Fibroblast of skin of right quadriceps (primary cell): ENCODE results near the gene CHST11.
A peak's percentile ranks its signal among the peaks of the same experiment; 100 is the strongest.

ENCODE experiments used
- DNase-seq: peaks from one replicate; pipeline ENCODE4 v3.0.0-alpha.2; 2013

The CHST11 gene

DNA sequence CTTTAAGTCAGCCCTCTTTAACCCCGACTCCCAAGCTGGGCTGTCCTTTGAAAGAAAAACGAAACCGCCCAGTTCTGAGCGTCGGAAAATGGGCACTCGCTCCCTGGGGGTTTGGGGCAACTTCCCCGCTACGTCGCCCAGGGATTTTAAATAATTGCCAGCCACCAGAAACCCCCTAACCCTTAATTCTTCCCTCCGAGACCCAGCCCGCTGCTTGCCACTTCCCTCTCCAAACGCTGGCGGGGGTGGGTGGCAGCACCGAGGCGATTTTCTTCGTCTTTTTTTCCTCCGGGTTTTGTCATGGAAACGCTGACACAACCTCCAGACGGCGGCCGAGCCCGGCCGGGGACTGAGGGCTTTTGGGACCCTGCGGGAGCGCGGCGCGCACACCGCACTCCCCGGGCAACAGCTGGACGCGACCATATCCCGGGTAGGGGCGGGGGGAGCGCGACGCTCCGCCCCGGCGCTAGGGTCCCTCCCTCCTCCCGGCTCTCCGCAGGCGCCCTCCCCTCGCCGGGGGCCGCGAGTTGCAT is at the start of gene CHST11:
TSS of gene CHST11 (plus strand) at position 532 of the 533 bp plus-strand sequence.
- DNase-seq, result peak; percentile 82

DNA sequence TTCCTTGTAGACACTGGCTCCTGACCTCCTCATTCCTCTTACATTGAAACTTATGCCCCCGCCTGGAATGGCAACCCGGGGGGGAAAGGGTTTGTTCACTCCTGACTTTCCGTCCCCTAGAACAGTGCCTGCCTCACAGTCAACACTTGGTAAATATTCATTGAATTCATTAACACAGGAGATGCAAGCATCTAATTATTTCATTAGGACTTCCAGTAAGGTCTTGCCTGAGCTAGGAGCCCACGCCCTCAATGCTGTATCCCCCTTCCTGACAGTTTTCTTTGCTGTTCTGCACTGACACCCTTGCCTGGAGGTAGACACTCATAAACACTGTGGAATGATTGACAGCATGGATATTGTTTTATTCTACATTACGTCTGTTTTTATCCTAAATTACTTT is 49.3 kb upstream of the CHST11 start:
- DNase-seq, result no peak

DNA sequence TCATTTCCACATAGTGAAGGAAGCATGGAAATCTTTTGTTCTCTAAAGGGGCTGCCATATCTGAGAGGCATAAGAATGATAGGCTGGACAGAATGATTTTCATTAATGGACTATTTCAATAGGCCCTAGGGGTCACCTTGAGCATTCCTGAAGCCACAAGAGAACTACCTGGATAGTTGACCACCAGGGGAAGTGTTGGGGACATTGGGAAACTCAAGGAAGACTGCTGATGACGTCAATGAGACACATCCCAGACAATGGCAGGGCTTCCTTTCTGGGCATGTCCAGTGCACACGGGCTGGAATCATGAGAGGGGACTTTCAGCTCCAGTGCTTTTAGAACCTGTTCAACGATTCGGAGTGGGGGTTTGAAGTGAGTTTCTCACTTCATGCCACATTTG is 48.8 kb upstream of the CHST11 start:
- DNase-seq, result no peak

DNA sequence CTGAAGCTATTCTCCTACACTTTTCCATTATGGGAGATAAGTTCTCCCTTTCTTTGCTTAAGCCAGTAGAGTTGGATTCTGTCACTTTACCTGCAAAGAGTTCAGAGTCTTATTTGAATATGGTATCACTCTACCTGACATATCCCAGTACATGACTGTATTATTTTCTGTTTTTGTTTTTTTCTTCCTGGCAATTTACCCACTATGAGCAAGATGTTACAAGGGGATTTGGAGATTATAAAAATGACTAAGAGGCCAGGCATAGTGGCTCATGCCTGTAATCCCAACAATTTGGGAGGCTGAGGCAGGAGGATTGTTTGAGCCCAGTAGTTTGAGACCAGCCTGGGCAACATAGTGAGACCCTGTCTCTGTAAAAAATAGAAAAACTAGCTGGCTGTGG is 46.4 kb upstream of the CHST11 start:
- no peak for DNase-seq

DNA sequence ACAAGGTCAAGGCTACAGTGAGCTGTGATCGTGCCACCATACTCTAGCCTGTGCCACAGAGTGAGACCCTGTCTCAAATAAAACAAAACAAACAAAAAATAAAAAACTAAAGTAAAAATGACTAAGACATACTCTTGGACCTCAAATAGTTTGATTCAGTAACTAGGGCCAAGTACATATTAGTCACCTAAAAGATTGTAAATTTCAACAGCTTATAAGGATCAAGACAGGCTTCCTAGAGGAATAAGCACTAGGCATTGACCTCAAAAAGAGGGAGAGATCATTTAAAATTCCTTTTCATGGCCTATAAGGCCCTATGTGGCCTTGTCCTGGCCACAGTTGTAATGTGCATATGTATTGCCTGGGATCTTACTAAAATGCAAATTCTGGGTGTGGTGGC is 46.0 kb upstream of the CHST11 start:
- peak; percentile 6 for DNase-seq

DNA sequence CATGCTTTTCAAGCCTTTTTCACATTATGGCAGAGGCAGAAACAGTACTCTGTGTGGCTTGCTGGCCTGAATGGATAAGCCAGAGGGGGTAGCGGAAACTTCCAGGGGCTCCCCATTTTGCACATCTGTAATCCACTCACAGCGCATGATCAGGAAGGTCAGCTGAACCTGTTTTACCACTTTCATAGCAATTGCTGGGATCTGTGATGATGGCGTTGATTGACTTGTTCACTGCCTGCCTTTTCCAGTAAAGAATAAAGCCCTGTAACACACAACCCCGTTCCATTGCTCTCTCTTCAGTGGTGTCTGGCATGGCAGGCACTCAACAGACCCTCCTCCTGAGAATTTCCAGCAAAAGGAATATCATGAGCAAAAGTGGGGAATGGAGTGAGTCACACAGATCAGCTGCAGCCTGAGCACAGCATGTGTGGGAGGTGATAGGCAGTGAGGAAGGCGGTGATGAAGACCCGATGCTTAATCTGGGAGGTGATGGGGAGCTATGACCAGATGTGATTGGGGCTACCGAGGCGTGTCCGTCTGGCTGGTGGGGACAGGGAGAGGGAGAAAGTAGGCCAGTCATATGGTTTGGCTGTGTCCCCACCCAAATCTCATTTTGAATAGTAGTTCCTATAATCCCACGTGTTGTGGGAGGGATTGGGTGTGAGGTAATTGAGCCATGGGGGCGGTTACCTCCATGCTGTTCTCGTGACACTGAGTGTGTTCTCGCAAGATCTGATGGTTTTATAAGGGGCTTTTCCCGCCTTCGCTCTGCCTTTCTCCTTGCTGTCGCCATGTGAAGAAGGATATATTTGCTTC is 44.7 kb upstream of the CHST11 start:
- DNase-seq, result peak; percentile 3

DNA sequence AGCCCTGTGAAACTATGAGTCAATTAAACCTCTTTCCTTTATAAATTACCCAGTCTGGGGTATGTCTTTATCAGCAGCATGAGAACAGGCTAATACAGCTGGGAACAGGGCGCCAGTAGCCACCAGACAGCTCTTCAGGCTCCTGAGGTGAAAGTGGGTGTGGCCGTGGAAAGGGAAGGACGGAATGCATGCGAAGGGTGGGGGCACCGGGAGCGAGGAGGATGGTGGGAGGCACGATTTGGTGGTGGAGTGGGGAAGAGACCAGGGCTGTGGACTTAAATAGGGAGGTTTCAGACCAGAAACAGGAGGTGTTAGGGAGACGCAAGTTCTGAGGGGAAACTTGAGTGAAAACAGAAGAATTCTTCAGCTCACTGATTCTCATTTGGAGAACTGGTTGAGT is 44.1 kb upstream of the CHST11 start:
- no peak for DNase-seq

DNA sequence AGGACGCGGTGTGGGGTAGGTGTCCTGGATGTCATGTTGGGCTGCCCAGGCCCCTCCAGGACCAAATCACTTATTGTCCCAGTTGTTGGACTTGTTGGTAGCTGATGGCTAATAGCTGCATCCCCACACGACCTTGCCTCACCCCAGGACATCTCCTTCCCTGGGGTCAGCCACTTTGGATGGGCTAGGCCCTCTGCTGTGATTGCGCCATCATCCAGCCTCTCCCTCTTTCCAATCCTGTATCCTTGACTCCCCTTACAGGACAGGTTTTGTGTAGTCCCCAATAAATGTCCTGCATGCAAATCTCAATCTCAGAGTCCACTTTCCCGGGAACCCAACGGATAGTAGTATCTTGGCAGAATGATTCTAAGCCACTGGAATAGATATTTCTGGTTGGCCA is 43.4 kb upstream of the CHST11 start:
- DNase-seq, result no peak

DNA sequence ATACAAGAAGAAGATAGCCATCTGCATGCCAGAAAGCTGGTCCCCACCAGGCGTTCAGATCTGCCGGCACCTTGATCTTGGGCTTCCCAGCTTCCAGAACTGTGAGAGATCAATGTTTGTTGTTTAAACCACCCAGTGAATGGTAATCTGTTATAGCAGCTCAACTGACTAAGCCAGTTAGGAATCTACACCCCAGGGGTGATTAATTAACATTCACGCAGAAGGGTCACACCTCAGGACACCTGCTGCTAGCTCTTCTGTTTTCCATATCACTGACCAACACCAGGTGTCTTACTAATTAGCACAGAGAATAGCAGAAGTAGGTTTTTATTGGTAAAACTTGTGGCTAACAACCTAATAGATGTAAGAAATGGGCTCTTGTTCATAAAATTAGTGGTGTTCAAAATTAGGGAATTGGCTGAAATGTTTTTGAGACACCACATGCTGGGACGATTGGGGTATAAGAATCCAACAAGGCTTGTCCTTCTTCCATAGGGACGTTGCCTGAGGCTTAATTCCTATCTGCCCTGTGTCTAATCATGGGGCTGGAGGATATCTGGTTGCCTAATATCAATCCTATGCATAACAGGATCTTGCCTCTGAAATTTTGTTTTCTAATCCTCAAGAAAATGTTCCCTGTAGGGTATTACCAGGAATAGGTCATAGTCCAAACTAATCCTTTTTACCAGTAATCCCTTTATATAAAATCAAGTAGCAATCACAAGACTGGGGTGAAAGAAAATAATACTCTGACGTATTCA is 42.0 kb upstream of the CHST11 start:
- DNase-seq, result no peak

DNA sequence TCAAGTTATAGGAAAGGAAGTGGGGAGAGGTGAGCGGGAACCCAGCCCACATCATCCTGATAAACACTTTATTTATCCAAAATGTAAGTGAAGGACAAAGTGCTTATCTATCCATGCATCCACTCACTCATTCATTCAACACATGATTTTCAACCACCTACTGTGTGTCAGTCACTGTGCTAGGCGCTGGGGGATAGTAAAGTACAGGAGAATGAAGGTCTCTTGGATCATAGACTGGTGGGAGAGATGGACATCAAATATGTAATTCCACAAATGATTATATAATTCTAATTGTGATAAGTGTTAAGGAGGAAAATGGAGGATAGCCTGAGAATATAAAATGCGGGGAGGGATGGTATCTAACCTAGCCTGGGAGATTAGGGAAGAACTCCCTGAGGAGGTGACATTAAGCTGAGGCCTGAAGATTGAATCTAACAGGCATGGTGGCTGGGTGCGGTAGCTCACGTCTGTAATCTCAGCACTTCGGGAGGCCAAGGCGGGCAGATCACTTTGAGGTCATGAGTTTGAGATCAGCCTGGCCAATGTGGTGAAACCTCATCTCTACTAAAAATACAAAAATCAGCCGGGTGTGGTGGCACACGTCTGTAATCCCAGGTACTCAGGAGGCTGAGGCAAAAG is 41.3 kb upstream of the CHST11 start:
- no peak for DNase-seq

DNA sequence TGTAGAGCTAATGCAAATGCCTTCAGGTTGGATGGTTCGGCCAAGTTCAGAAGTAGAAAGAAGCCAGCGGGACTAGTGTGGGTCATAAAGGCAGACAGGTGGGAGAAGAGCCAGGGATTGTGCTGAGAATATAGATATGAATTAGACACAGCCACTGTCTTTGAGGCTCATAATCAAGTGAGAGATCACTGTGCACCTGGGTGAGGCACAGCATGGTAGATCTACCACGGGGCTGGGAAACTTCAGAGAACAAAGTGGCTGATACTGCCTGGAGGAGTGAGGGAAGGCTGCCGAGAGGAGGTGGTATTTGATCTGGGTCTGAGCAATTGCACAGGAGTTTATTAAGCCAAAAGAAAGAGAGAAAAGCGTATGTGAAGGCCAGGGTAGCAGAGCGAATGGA is 40.6 kb upstream of the CHST11 start:
- no peak for DNase-seq

DNA sequence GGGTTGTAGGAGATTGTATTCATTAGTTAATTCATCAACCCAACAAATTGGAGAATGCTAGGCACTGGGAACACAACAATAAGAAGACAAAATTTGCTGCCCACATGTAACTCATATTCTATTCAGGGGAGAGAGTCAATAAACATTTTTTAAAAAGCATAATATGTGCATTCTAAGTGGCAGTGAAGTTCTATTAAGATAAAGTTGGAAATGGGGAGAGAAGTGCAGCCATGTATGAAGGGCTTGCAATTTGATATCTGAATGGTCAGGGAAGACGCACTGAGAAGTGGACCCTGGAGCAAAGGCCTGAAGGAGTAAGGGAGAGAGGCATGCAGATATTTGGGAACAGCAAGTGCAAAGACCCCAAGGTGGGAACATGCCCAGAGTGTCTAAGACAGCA is 40.2 kb upstream of the CHST11 start:
- no peak for DNase-seq

DNA sequence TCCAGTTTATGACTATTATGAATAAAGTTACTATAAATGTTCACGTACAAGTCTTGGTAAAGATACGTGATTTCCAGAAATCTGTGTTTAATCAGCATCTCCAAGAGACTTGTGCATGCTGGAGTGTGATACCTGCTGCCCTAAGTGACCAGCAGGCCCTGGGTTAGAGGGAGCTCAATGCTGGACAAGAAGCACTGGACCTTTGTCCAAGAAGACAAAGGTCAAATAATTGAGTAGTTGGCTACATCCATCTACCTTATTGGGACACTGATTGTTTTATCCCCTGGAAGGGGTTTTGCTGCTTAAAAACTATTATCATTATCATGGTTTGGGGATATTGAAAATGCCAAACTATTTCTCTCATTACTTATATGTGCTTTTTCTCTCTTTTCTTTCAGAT is 37.0 kb upstream of the CHST11 start:
- DNase-seq, result no peak

DNA sequence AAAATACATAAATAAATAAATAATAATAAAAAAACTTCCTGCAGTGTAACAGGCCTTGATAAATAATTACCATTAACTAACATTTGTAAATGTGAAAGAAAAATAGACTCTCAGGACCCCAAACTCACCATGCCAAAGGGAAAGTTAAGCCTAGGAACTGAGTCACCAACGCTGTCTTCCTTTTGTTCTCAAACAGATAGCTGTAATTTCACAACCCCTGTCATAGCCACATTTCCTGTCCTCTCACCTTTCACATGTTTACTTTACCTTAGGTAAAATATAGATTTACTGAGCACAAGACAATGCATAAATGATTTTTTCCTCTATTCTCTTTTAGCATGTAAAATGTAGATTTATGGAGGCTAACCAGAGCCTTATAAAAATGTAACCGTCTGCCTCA is 35.9 kb upstream of the CHST11 start:
- DNase-seq, result no peak

DNA sequence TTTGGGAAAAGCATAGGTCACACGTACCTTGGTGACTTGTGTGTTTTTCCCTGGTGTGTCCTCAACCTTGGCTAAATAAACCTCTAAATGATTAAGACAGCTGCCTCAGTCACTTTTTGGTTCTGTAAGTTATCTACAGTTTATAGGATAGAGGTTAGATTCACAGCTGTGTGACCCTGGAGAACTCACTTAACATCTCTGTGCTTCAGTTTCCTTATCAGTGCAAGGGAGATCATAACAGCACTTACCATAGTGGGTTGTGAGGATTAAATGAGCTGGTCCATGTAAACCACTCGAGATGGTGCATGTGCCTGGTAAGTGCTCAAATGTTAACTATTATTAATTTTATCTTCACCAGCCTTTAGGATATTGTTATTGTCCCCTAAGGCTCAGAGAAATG is 35.4 kb upstream of the CHST11 start:
- no peak for DNase-seq

DNA sequence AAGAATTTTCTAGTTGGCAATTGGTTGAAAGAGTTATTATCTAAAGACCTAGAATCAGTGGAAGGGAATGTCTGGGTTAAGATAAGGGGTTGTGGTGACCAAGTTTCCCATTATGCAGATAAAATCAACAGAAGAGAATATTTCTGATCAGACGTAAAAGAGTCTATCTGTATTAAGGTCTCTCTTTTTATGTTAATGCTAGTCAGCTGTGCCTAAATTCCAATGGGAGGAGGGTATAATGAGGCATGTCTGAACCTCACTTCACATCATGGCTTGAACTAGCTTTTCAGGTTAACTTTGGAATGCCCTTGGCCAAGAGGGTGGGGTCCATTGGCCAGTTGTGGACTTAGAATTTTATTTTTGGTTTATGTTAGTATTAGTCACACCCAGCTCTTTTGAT is 34.3 kb upstream of the CHST11 start:
- no peak for DNase-seq

DNA sequence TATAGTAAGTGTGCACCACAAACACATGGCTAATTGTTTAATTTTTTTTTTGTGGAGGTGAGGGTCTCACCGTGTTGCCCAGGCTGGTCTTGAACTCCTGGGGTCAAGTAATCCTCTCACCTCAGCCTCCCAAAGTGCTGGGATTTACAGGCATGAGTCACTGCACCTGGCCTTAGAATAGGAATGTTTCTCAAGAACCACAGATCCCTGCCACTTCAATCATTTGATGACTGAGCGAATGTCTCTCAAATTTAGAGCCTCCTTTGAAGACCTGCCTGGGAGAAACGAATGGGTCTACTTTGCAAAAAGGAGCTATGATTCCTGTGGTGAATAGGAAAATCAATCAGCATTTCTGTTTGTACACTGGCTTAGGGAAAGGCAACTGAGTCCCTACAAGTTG is 33.5 kb upstream of the CHST11 start:
- no peak for DNase-seq

DNA sequence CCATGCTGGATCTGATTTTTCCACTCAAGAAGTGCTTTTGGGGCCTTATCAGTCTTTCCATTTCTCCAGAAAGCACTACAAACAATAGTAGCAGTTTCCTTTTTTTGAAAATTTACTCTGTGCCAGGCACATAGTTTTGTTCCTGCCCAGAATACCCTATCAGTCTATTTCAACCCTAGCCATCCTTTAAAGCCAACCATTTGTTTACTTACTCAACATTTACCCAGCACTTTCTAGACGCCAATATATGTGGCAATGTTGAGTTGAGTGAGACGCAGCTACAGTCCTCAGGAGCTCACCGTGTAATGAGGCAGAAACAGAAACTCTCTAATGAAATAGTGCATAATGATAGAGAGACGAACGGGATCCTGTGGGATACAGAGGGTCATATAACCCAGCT is 32.9 kb upstream of the CHST11 start:
- DNase-seq, result no peak

DNA sequence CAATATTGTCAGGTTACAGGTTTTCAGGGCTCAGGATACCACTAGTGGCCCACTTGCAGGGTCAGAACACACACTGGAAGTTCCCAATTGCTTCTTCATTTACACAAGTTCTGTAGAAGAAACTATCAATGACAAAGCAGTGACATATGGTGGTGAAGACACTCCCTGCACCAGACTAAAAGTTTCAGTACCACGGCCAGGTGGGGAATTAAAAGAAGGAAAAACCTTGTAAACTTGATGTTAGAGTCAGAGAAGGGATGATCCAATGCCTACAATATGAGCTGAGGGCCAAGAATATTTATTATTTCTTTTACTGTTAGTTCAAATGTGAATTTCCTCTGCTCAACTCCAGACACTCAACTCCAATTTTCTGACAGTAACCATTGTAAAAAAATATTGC is 31.8 kb upstream of the CHST11 start:
- no peak for DNase-seq

DNA sequence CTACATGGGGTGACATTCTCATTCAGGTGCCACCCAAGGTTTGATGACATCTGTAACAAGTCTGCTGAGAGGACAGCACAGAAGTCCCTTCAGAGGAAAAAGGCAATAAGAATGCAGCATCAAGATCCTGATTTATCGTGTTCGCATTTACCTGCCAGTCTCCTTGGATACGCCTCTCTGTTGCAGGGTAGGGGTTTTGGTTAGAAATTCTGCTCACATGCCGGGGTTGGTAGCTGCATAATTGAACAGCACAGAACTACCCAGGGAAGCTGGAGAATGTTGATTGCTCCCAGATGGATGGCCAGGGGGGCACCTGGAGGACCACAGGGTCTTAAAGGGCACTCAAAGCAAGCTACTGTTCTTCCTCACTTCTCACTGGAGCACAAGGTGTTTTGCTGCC is 31.1 kb upstream of the CHST11 start:
- no peak for DNase-seq

DNA sequence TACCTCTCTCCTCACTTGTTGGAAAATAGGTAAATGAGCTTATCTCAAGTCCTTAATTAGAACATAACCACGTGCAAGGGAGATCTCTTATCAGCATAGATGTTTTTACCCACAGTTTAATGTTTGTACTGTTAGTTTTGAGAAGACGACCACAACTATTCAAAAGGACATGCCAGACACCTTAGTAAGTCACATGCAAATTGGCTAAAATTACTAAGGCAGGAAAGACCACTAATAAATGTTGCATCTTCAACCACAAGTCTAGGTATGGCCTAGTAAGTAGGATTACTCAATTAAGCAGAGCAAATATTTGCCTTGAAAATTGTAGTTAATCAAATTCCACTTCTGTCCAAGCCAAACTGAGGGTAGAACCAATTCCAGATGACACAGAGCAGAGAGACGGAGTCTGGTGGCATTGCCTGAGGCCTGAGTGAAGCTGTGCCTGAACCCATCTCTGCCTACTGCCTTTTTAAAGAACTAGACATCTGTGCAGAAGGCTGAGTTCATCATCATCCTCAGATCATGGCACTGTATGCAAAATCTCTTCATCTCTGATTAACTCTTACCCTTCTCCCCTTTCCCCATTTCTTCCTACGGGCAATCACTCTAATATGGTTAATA is 29.7 kb upstream of the CHST11 start:
- peak; percentile 83 for DNase-seq

DNA sequence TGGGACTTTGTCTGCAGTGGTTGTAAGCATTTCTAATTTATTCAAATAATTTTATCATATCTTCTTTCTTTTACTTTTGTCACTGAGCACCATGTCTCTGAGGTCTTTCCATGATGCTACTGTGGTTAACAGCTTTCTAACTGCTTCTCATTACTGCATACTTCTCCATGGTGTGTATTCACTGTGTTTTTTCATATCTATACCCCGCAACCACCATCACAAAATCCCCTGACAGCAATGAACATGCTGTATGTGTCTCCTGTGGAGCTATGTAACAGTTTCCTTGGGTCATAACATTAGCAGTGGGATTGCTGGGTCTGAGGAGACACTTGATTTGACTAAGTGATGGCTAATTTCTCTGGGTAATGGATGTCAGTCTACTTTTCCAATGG is 29.2 kb upstream of the CHST11 start:
- DNase-seq, result no peak

DNA sequence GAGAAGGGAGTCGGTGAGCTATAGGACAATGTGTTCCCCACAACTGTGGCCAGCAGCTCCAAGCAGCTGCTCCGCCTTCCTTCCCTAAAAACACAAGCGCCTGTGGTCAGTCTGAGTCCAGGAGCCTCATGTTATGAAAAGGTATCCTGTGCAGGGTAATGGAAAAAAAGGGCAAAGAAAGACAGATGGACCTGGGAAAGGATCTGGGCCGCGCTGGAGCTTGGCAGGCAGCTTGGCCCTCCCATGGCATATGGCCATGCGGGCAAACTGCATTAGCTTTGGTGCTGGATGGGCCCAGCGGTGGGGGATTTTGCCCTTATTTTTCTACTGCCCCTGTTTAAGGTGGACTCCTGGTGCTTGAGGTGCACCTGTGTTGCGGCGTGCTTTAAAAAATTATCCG is 23.7 kb upstream of the CHST11 start:
- no peak for DNase-seq
